A549 (cell line): ENCODE measurements around the gene CARD11. TPM values are rescaled to one million over a fixed set of nuclear protein-coding genes. Genes with fewer than 3 reads are reported as not detected.
"Not testable (repeated sequence)": the region's sequence is repeated elsewhere in the genome, so short reads cannot be mapped to it uniquely, and the experiment has no call there.

Experiments
- ATAC-seq, 2 experiments: fragments of 200-7000 bp in 1 of 2; fragments of >200 bp in 1 of 2; cut with Nextera tagmentation in 1 of 2; cut with Tn5 transposase in 1 of 2; 3 replicates each; pipeline versions ENCODE4 v1.8.0 to v1.9.1; 2018 to 2020; ENCODE audit warnings: mild to moderate bottlenecking in 1 of 2, moderate library complexity in 1 of 2
- CTCF ChIA-PET: fragments of 300-600 bp; sonication (Branson Sonifier 250); formaldehyde crosslinking; extraction: SDS; loops from one replicate; lab custom pipeline; 2021; ENCODE audit warnings: antibody characterized with exemption, inconsistent platforms; lab: Yijun Ruan, JAX
- POLR2A ChIA-PET: fragments of 350-600 bp; formaldehyde crosslinking; extraction: SDS; loops from one replicate; lab custom pipeline; 2021; ENCODE audit warnings: antibody characterized with exemption, inconsistent platforms; lab: Yijun Ruan, JAX
- DNase-seq, 2 experiments: peaks; one replicate each; pipeline versions ENCODE4 v3.0.0 to v3.0.0-alpha.2; 2011 to 2016; ENCODE audit warnings: low read depth in 1 of 2, low spot score in 1 of 2
- FAIRE-seq: peaks from 2 replicates; lab custom pipeline; 2011; peaks lifted over from hg19 to GRCh38; lab: Jason Lieb, UNC
- H3K27ac ChIP-seq, 2 experiments: fragments of >200 bp; sonication (Bioruptor Twin); formaldehyde crosslinking; 3 replicates each; pipeline ENCODE4 v1.5.1; 2016 to 2017
- H3K4me1 ChIP-seq: fragments of >200 bp; sonication (Bioruptor Twin); formaldehyde crosslinking; 3 replicates; pipeline ENCODE4 v1.6.1; 2016
- H3K4me2 ChIP-seq: fragments of >200 bp; sonication (Bioruptor Twin); formaldehyde crosslinking; 3 replicates; pipeline ENCODE4 v1.6.1; 2016
- H3K4me3 ChIP-seq: fragments of >200 bp; sonication (Bioruptor Twin); formaldehyde crosslinking; 3 replicates; pipeline ENCODE4 v1.5.1; 2016
- H3K9me3 ChIP-seq: fragments of >200 bp; sonication (Bioruptor Twin); formaldehyde crosslinking; 3 replicates; pipeline ENCODE4 v1.6.1; 2016
- ATOH8 ChIP-seq: fragments of 250-450 bp; sonication (Bioruptor Pico); IDR thresholded peaks from 2 replicates; pipeline ENCODE4 v1.5.0; 2020; ENCODE audit warnings: low read depth, mild to moderate bottlenecking, moderate library complexity
- CEBPB ChIP-seq, 2 experiments: fragments of >200 bp in 1 of 2; sonication (Bioruptor Twin) in 1 of 2; formaldehyde crosslinking in 1 of 2; IDR thresholded peaks; 2 replicates each; pipeline ENCODE4 v1.6.1; 2012 to 2016
- CHD2 ChIP-seq: fragments of 150-350 bp; IDR thresholded peaks from 2 replicates; pipeline ENCODE4 v1.6.1; 2014; ENCODE audit warnings: low read length; ENCODE audit not compliant: partially characterized antibody
- CTCF ChIP-seq: fragments of >200 bp; sonication (Bioruptor Twin); formaldehyde crosslinking; IDR thresholded peaks from 3 replicates; pipeline ENCODE4 v1.5.1; 2016
- EHF ChIP-seq: fragments of 250-450 bp; sonication (Bioruptor Pico); IDR thresholded peaks from 2 replicates; pipeline ENCODE4 v1.5.0; 2020; ENCODE audit warnings: mild to moderate bottlenecking
- EHMT2 ChIP-seq: fragments of 200-600 bp; sonication (generic); IDR thresholded peaks from 2 replicates; pipeline ENCODE4 v1.6.1; 2016; ENCODE audit warnings: antibody characterized with exemption, low read depth, mild to moderate bottlenecking, moderate library complexity
- ELK1 ChIP-seq: fragments of 150-350 bp; IDR thresholded peaks from 2 replicates; pipeline ENCODE4 v1.6.1; 2014; ENCODE audit warnings: low read depth, mild to moderate bottlenecking, low read length
- EP300 ChIP-seq, 2 experiments: fragments of >200 bp; sonication (Bioruptor Twin); formaldehyde crosslinking; IDR thresholded peaks; 2 replicates in 1 of 2; 3 replicates in 1 of 2; pipeline ENCODE4 v1.6.1; 2016 to 2017
- GATA3 ChIP-seq: IDR thresholded peaks from 2 replicates; pipeline ENCODE4 v1.6.1; 2012; ENCODE audit warnings: borderline replicate concordance
- HDAC2 ChIP-seq: fragments of 200-600 bp; sonication (generic); IDR thresholded peaks from 2 replicates; pipeline ENCODE4 v1.6.1; 2016
- JUNB ChIP-seq: fragments of >200 bp; sonication (Bioruptor Twin); formaldehyde crosslinking; IDR thresholded peaks from 2 replicates; pipeline ENCODE4 v1.6.1; 2016
- KDM1A ChIP-seq: fragments of 200-600 bp; sonication (generic); IDR thresholded peaks from 2 replicates; pipeline ENCODE4 v1.6.1; 2016; ENCODE audit warnings: low read depth, mild to moderate bottlenecking
- MYC ChIP-seq: IDR thresholded peaks from 2 replicates; pipeline ENCODE4 v1.6.1; 2012; ENCODE audit warnings: mild to moderate bottlenecking, inconsistent platforms, low read length, improper control_type of control experiment, borderline replicate concordance
- NPAS2 ChIP-seq: fragments of 250-450 bp; sonication (Bioruptor Pico); IDR thresholded peaks from 2 replicates; pipeline ENCODE4 v1.8.0; 2022; ENCODE audit warnings: mild to moderate bottlenecking, moderate library complexity, borderline replicate concordance
- PBX3 ChIP-seq: IDR thresholded peaks from 2 replicates; pipeline ENCODE4 v1.6.1; 2012
- POLR2A ChIP-seq: IDR thresholded peaks from 2 replicates; pipeline ENCODE4 v1.6.1; 2012; ENCODE audit warnings: mild to moderate bottlenecking, low read length
- RARB ChIP-seq: fragments of 250-450 bp; sonication (Bioruptor Pico); IDR thresholded peaks from 2 replicates; pipeline ENCODE4 v1.8.0; 2021; ENCODE audit warnings: mild to moderate bottlenecking, moderate library complexity
- SMC3 ChIP-seq: fragments of >200 bp; sonication (Bioruptor Twin); formaldehyde crosslinking; IDR thresholded peaks from 3 replicates; pipeline ENCODE4 v1.6.1; 2018; ENCODE audit warnings: inconsistent platforms
- TFCP2L1 ChIP-seq: fragments of 250-450 bp; sonication (Bioruptor Pico); IDR thresholded peaks from 2 replicates; pipeline ENCODE4 v1.5.0; 2021; ENCODE audit warnings: mild to moderate bottlenecking
- WGBS: methylation state at CpG from one replicate; pipeline ENCODE4 v1.1.6; 2017; ENCODE audit errors: missing lambda C conversion rate; 5-methylcytosine and 5-hydroxymethylcytosine counted together
- polyA plus RNA-seq, 4 experiments: library from polyadenylated mRNA; depleted of rRNA in 3 of 4; stranded (reverse); fragments of >200 nt; fragmentation: RNase III in 1 of 4; extraction: RNeasy Plus Mini Kit Qiagen cat#74134 plus additional on column Dnase treatment in 1 of 4; gene quantifications; 2 replicates in 3 of 4; 3 replicates in 1 of 4; pipeline ENCODE4 v1.2.3, GENCODE V29; 2011 to 2017

Gene CARD11
- polyA plus RNA-seq, 2 of the 4 experiments (the other 2 are of a cell fraction): 0.48 to 1.1 TPM

- TF ChIP-seq EHMT2 (no peak), ELK1 (no peak), ATOH8 (CRISPR knock-in tag) (no peak), JUNB (no peak), EHF (CRISPR knock-in tag) (no peak), TFCP2L1 (CRISPR knock-in tag) (no peak), MYC (no peak), CHD2 (no peak), NPAS2 (CRISPR knock-in tag) (no peak), RARB (CRISPR knock-in tag) (no peak), KDM1A (no peak), PBX3 (no peak)
- POLR2A ChIA-PET: no interaction called here
Observed at GRCh38 chr7:3021825-3022224, 21.8 kb downstream of the CARD11 start.

GRCh38 chr7:3021224-3021623 lies 22.4 kb downstream of the CARD11 start:
- H3K27ac ChIP-seq, CTCF ChIA-PET, H3K4me3 ChIP-seq, POLR2A ChIA-PET, H3K4me2 ChIP-seq, H3K4me1 ChIP-seq, FAIRE-seq, ATAC-seq, DNase-seq: not testable (repeated sequence)
- H3K9me3 ChIP-seq: peaks cover 24% of the 10 kb centered on the region
- WGBS: 60% methylated on average over 8 of the region's 8 CpGs

More at GRCh38 chr7:3021825-3022224, 21.8 kb downstream of the CARD11 start:
- Histone ChIP-seq H3K4me1 (no peaks in the 10 kb centered on the region), H3K4me3 (no peak overlapping the region), H3K9me3 (peaks cover 25% of the 10 kb centered on the region), H3K27ac (no peak overlapping the region), H3K4me2 (no peak overlapping the region)
- no peak for DNase-seq
- no peak for ATAC-seq
- WGBS: 11% methylated on average over 2 of the region's 2 CpGs
- FAIRE-seq: no peak
- CTCF ChIA-PET: no interaction called here

- H3K9me3 ChIP-seq: peaks cover 17% of the 10 kb centered on the region
- TF ChIP-seq GATA3 (no peak), CEBPB (IDR thresholded peaks at IDR 0.05) (no peak), CTCF (no peak), EP300 (IDR thresholded peaks at IDR 0.05) (no peak), SMC3 (no peak), POLR2A (no peak), HDAC2 (no peak)
- WGBS: 24% methylated on average over 1 of the region's 1 CpG
- ATAC-seq (no peak), DNase-seq (no peak), FAIRE-seq (no peak)
- ChIA-PET CTCF (no interaction called here), POLR2A (no interaction called here)
- no peaks in the 10 kb centered on the region for H3K4me1 ChIP-seq
- H3K4me3 ChIP-seq: no peak overlapping the region
- H3K4me2 ChIP-seq: no peak overlapping the region
- no peak overlapping the region for H3K27ac ChIP-seq
Observed at GRCh38 chr7:3020416-3020815, 23.3 kb downstream of the CARD11 start.
